Measurements from ENCODE around the gene GGT7. TPM values are rescaled to one million over a fixed set of nuclear protein-coding genes. Genes with fewer than 3 reads are reported as not detected.
"Not testable (repeated sequence)": the region's sequence is repeated elsewhere in the genome, so short reads cannot be mapped to it uniquely, and the experiment has no call there.

The GGT7 gene
- polyA plus RNA-seq, 1 donor from 2014 or later, result 42.9 TPM

DNA sequence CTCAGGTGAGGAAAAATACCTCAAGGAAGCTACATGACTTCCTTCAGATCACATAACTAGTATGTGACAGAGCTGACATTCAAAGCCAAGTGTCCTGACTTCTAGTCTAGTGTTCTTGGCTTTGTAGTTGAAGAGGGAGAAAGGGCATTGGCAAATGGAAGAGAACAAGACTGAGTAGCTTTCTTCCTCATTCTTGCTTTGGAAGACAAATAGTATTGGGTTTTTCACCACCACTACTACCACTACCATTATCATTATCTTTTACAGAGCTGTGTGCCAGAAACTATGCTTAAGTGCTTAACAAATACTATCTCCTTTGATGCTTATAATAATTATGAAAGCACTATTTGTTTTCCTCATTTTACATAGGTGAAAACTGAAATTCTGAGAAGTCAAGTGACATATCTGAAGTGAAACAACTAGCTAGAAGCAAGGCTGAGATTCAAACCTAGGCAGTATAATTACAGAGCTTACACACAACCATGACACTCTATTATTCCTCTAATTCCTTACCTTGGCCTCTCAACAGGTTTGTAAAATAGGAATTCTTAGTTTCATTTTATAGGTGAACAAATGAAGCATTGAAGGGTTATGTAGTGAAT, 10.5 kb upstream of the GGT7 start:
- H3K79me2 ChIP-seq (replicated peaks; ENCODE audit: insufficient read depth, low read length), result no peaks in the 10 kb centered on the region
- TF ChIP-seq EZH2 (IDR thresholded peaks at IDR 0.05; ENCODE audit: borderline replicate concordance, insufficient read depth, low read length, poor library complexity, severe bottlenecking), result no peak
- no peak for TF ChIP-seq EP300 (conservative IDR thresholded peaks at IDR 0.05; ENCODE audit: poor library complexity, severe bottlenecking)
- no peak for TF ChIP-seq MXI1 (conservative IDR thresholded peaks at IDR 0.05; ENCODE audit: poor library complexity, severe bottlenecking)
- TF ChIP-seq SMC3 (conservative IDR thresholded peaks at IDR 0.05; ENCODE audit: poor library complexity), result no peak
- no peak for TF ChIP-seq CTCF (IDR thresholded peaks at IDR 0.05; ENCODE audit: poor library complexity, severe bottlenecking)
- TF ChIP-seq POLR2AphosphoS5 (IDR thresholded peaks at IDR 0.05), result no peak
- TF ChIP-seq TAF1 (IDR thresholded peaks at IDR 0.05; ENCODE audit: low read depth), result no peak
- TF ChIP-seq RAD21 (conservative IDR thresholded peaks at IDR 0.05), result no peak
- TF ChIP-seq REST (IDR thresholded peaks at IDR 0.05; ENCODE audit: borderline replicate concordance), result no peak

GRCh38 chr20:34881689-34882088, 9.0 kb upstream of the GGT7 start:
- H3K9me3 ChIP-seq (ENCODE audit: low read length), result no peaks in the 10 kb centered on the region
- H3K27ac ChIP-seq (ENCODE audit: low read length), result no peak overlapping the region
- no peak overlapping the region for H3K9ac ChIP-seq (ENCODE audit: low read length)
- H3K27me3 ChIP-seq (ENCODE audit: insufficient read depth, low read depth, low read length), result no peaks in the 10 kb centered on the region
- TF ChIP-seq SMC3 (conservative IDR thresholded peaks at IDR 0.05; ENCODE audit: poor library complexity), result no peak
- H3K4me2 ChIP-seq (ENCODE audit: low read length), result no peak overlapping the region
- H2AFZ ChIP-seq (ENCODE audit: low read depth, low read length), result no peak overlapping the region
- H3K79me2 ChIP-seq (replicated peaks; ENCODE audit: insufficient read depth, low read length), result no peaks in the 10 kb centered on the region
- no peaks in the 10 kb centered on the region for H3K36me3 ChIP-seq (ENCODE audit: insufficient read depth, low read length)
- H4K20me1 ChIP-seq (ENCODE audit: insufficient read depth), result no peaks in the 10 kb centered on the region
- no peaks in the 10 kb centered on the region for H3K9me2 ChIP-seq (ENCODE audit: insufficient read depth, low read length)
- H3K4me3 ChIP-seq (ENCODE audit: low read length), result no peak overlapping the region
- no peaks in the 10 kb centered on the region for H3F3A ChIP-seq (ENCODE audit: insufficient read depth, low read length, poor library complexity, severe bottlenecking)

More for the DNA sequence above, 10.5 kb upstream of the GGT7 start:
- Histone ChIP-seq H4K20me1 (ENCODE audit: insufficient read depth) (no peaks in the 10 kb centered on the region), H3K9ac (ENCODE audit: low read length) (no peak overlapping the region), H3K4me3 (ENCODE audit: low read length) (no peak overlapping the region), H3K27me3 (ENCODE audit: insufficient read depth, low read depth, low read length) (no peaks in the 10 kb centered on the region), H3K27ac (ENCODE audit: low read length) (no peak overlapping the region), H3K9me2 (ENCODE audit: insufficient read depth, low read length) (no peaks in the 10 kb centered on the region), H3K36me3 (ENCODE audit: insufficient read depth, low read length) (no peaks in the 10 kb centered on the region), H3F3A (ENCODE audit: insufficient read depth, low read length, poor library complexity, severe bottlenecking) (no peaks in the 10 kb centered on the region), H2AFZ (ENCODE audit: low read depth, low read length) (no peak overlapping the region), H3K4me2 (ENCODE audit: low read length) (no peak overlapping the region), H3K9me3 (ENCODE audit: low read length) (no peaks in the 10 kb centered on the region)

- H4K20me1 ChIP-seq (ENCODE audit: insufficient read depth); H3K36me3 ChIP-seq (ENCODE audit: insufficient read depth, low read length); H3F3A ChIP-seq (ENCODE audit: insufficient read depth, low read length, poor library complexity, severe bottlenecking); H3K9me2 ChIP-seq (ENCODE audit: insufficient read depth, low read length); H2AFZ ChIP-seq (ENCODE audit: low read depth, low read length); H3K79me2 ChIP-seq (replicated peaks; ENCODE audit: insufficient read depth, low read length); H3K4me2 ChIP-seq (ENCODE audit: low read length); H3K27ac ChIP-seq (ENCODE audit: low read length); H3K9me3 ChIP-seq (ENCODE audit: low read length); H3K4me3 ChIP-seq (ENCODE audit: low read length); H3K27me3 ChIP-seq (ENCODE audit: insufficient read depth, low read depth, low read length); H3K9ac ChIP-seq (ENCODE audit: low read length): not testable (repeated sequence)
Observed at GRCh38 chr20:34880971-34881370, 8.3 kb upstream of the GGT7 start.
